Measurements from ENCODE around the gene RAPGEF4. TPM values are rescaled to one million over a fixed set of nuclear protein-coding genes. Genes with fewer than 3 reads are reported as not detected.

RAPGEF4 gene
- total and polyA plus RNA-seq, 2 of the 8 experiments (the other 6 are each of a cell fraction or from before 2014, with no cell fraction given), result 1.2 to 2.6 TPM

DNA sequence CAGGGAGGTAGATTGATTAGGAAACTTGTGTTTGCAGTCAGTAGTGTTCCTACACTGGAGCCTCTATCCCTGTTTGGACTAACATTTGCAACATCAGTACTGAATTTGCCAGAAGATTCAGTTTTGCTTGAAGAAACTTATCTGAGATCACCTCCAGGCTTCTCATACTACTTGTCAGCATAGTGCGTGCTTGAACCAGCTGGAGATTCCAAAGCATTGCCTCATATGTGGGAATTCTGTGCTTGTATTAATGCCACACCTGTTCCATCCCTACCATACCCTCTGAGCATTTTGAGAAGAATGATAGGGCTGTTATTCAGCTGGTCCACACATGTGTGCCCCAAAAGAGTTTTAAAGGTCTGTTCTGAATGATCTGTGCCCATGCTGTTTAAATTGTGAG, 148.7 kb downstream of the RAPGEF4 start:
- FAIRE-seq, result no peak
- no peak overlapping the region for H3K56ac ChIP-seq (replicated peaks; ENCODE audit: insufficient read length, low read depth, low read length)
- H3K9me3 ChIP-seq (ENCODE audit: insufficient read depth in 2 of 2, low read depth in 1 of 2, low read length in 1 of 2), result no peaks in the 10 kb centered on the region
- H2BK5ac ChIP-seq (ENCODE audit: low read depth, low read length), result no peak overlapping the region
- no peak overlapping the region for H4K8ac ChIP-seq (ENCODE audit: extremely low read depth, insufficient read depth, low read length)
- no peaks in the 10 kb centered on the region for H3K79me2 ChIP-seq (ENCODE audit: control insufficient read depth in 1 of 2, insufficient read depth in 2 of 2, low read length in 2 of 2)
- no peak overlapping the region for H2BK120ac ChIP-seq (replicated peaks; ENCODE audit: low read depth, low read length)
- H3K4me2 ChIP-seq (ENCODE audit: insufficient read depth in 1 of 2, low read depth in 2 of 2, low read length in 2 of 2), result no peak overlapping the region
- H4K20me1 ChIP-seq (replicated peaks in 1 of 2; ENCODE audit: control insufficient read depth in 1 of 2, insufficient read depth in 2 of 2, low read length in 2 of 2), result no peaks in the 10 kb centered on the region
- no peak overlapping the region for H3K27ac ChIP-seq (ENCODE audit: low read depth, low read length)
- H3K4me1 ChIP-seq (replicated peaks in 1 of 4; ENCODE audit: control insufficient read depth in 3 of 4, insufficient read depth in 4 of 4, low read length in 3 of 4), result no peaks in the 10 kb centered on the region
- no peak overlapping the region for H3K18ac ChIP-seq (ENCODE audit: extremely low read depth, low read length)
- TF ChIP-seq TBP (IDR thresholded peaks at IDR 0.05; ENCODE audit: low read depth, low read length) (no peak), CHD2 (IDR thresholded peaks at IDR 0.05; ENCODE audit: low read length) (no peak), KDM5A (IDR thresholded peaks at IDR 0.05; ENCODE audit: low read length) (no peak), KDM1A (IDR thresholded peaks at IDR 0.05; ENCODE audit: borderline replicate concordance, low read length) (no peak), GABPA (IDR thresholded peaks at IDR 0.05; ENCODE audit: borderline replicate concordance, insufficient read depth, low read length) (no peak), JUND (IDR thresholded peaks at IDR 0.05; ENCODE audit: low read length) (no peak), SUZ12 (IDR thresholded peaks at IDR 0.05; ENCODE audit: low read length) (no peak), HDAC6 (IDR thresholded peaks at IDR 0.05; ENCODE audit: low read depth, low read length) (no peak), TAF7 (optimal IDR thresholded peaks at IDR 0.05; ENCODE audit: borderline replicate concordance, low read depth, low read length) (no peak), POLR2A (IDR thresholded peaks at IDR 0.05; ENCODE audit: control extremely low read depth in 1 of 2, low read depth in 2 of 2, low read length in 2 of 2) (no peak), YY1 (IDR thresholded peaks at IDR 0.05; ENCODE audit: low read depth, low read length) (no peak), CHD1 (IDR thresholded peaks at IDR 0.05; ENCODE audit: low read depth, low read length) (no peak), CBX5 (IDR thresholded peaks at IDR 0.05; ENCODE audit: low read depth, low read length) (no peak)
- TF ChIP-seq, protein P1, sequence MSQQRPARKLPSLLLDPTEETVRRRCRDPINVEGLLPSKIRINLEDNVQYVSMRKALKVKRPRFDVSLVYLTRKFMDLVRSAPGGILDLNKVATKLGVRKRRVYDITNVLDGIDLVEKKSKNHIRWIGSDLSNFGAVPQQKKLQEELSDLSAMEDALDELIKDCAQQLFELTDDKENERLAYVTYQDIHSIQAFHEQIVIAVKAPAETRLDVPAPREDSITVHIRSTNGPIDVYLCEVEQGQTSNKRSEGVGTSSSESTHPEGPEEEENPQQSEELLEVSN (IDR thresholded peaks at IDR 0.05), result no peak
- no peak overlapping the region for H3K23ac ChIP-seq (ENCODE audit: insufficient read length)
- H2AK5ac ChIP-seq (ENCODE audit: low read depth, low read length), result no peak overlapping the region
- no peak overlapping the region for H2AFZ ChIP-seq (ENCODE audit: low read length)
- H4K5ac ChIP-seq (ENCODE audit: insufficient read length, low read depth, low read length), result no peak overlapping the region
- CTCF ChIA-PET (ENCODE audit: partially characterized antibody), result no interaction called here
- no peak for DNase-seq (ENCODE audit: low read depth in 1 of 2, low spot score in 2 of 2)
- H3K23me2 ChIP-seq (ENCODE audit: low read depth, low read length), result no peaks in the 10 kb centered on the region
- H3K4me3 ChIP-seq (ENCODE audit: extremely low read depth in 1 of 4, insufficient read depth in 2 of 4, low read depth in 3 of 4, low read length in 4 of 4), result no peak overlapping the region
- no peak overlapping the region for H3K14ac ChIP-seq (ENCODE audit: insufficient read length)
- no peak overlapping the region for H2BK12ac ChIP-seq (ENCODE audit: low read depth, low read length)
- no peak overlapping the region for H4K91ac ChIP-seq (replicated peaks; ENCODE audit: insufficient read length, low read length)
- no peaks in the 10 kb centered on the region for H3K36me3 ChIP-seq (ENCODE audit: control insufficient read depth in 2 of 4, insufficient read depth in 4 of 4, low read length in 3 of 4)
- H2BK15ac ChIP-seq (ENCODE audit: low read length), result no peak overlapping the region
- H3K9ac ChIP-seq (replicated peaks in 1 of 4; ENCODE audit: extremely low read depth in 1 of 4, low read depth in 3 of 4, low read length in 3 of 4), result no peak overlapping the region
- no peak overlapping the region for H3K4ac ChIP-seq (replicated peaks; ENCODE audit: insufficient read length, low read depth, low read length)
- no peak overlapping the region for H2BK20ac ChIP-seq (ENCODE audit: low read length)
- POLR2A ChIA-PET (ENCODE audit: partially characterized antibody), result no interaction called here
- WGBS, 2 experiments (ENCODE audit: extremely low coverage in 1 of 2, insufficient coverage in 1 of 2, insufficient read length in 1 of 2, insufficient replicate concordance in 2 of 2, low coverage in 1 of 2, low lambda C conversion rate in 2 of 2, missing lambda C conversion rate in 1 of 2), result 100% methylated on average over 1 of the region's 1 CpG; no CpG with 5 or more reads in 1 of the 2 experiments
- H3K27me3 ChIP-seq (replicated peaks in 1 of 4; ENCODE audit: control insufficient read depth in 3 of 4, extremely low read depth in 1 of 4, insufficient read depth in 3 of 4, low read length in 3 of 4), result no peaks in the 10 kb centered on the region; a peak in 1 of 7 replicates
- H3K79me1 ChIP-seq (ENCODE audit: low read depth, low read length), result no peaks in the 10 kb centered on the region

Measured in H1 (cell line).